Loucy (cell line): Measurements from ENCODE around the gene FAM24B.

Experiments used
- H2AFZ ChIP-seq: fragments of 200-600 bp; sonication (generic); 2 replicates; pipeline ENCODE4 v1.6.0; 2016; ENCODE audit warnings: antibody characterized with exemption, mild to moderate bottlenecking, low read length, moderate library complexity
- H3F3A ChIP-seq: fragments of 200-600 bp; 2 replicates; pipeline ENCODE4 v1.6.0; 2016; ENCODE audit warnings: antibody characterized with exemption, low read depth, mild to moderate bottlenecking
- H3K27me3 ChIP-seq: fragments of 200-600 bp; sonication (generic); 2 replicates; pipeline ENCODE4 v1.6.1; 2014; ENCODE audit warnings: low read length, mild to moderate bottlenecking; ENCODE audit not compliant: insufficient read depth, poor library complexity, severe bottlenecking
- H3K36me3 ChIP-seq: fragments of 200-600 bp; sonication (generic); 2 replicates; pipeline ENCODE4 v1.6.1; 2016; ENCODE audit warnings: low read length; ENCODE audit not compliant: insufficient read depth
- H3K4me1 ChIP-seq: fragments of 200-600 bp; sonication (generic); 2 replicates; pipeline ENCODE4 v1.5.1; 2014; ENCODE audit warnings: low read length, mild to moderate bottlenecking; ENCODE audit not compliant: insufficient read depth, poor library complexity, severe bottlenecking
- H3K4me2 ChIP-seq: fragments of 200-600 bp; sonication (generic); 2 replicates; pipeline ENCODE4 v1.6.0; 2014; ENCODE audit warnings: antibody characterized with exemption, low read length, low read depth, mild to moderate bottlenecking; ENCODE audit not compliant: poor library complexity, severe bottlenecking
- H3K4me3 ChIP-seq: fragments of 200-600 bp; sonication (generic); 2 replicates; pipeline ENCODE4 v1.5.1; 2014; ENCODE audit warnings: low read length, mild to moderate bottlenecking, mixed read lengths; ENCODE audit not compliant: poor library complexity, severe bottlenecking
- H3K79me2 ChIP-seq: fragments of 200-600 bp; sonication (generic); 2 replicates; pipeline ENCODE4 v1.6.1; 2014; ENCODE audit warnings: low read length; ENCODE audit not compliant: insufficient read depth
- H3K9ac ChIP-seq: fragments of 200-600 bp; sonication (generic); 2 replicates; pipeline ENCODE4 v1.6.0; 2014; ENCODE audit warnings: mild to moderate bottlenecking, low read depth, low read length, moderate library complexity; ENCODE audit not compliant: poor library complexity, severe bottlenecking
- H3K9me2 ChIP-seq: fragments of 200-600 bp; sonication (generic); replicated peaks from 2 replicates; pipeline ENCODE4 v1.6.1; 2016; ENCODE audit warnings: low read depth, low read length, mixed read lengths
- H3K9me3 ChIP-seq: fragments of 200-600 bp; sonication (generic); 2 replicates; pipeline ENCODE4 v1.6.1; 2014; ENCODE audit warnings: mild to moderate bottlenecking, antibody characterized with exemption, low read length, low read depth; ENCODE audit not compliant: insufficient read depth
- H4K20me1 ChIP-seq: fragments of 200-600 bp; sonication (generic); 2 replicates; pipeline ENCODE4 v1.6.0; 2014; ENCODE audit warnings: antibody characterized with exemption, low read length, mild to moderate bottlenecking; ENCODE audit not compliant: insufficient read depth, poor library complexity, severe bottlenecking
- CTCF ChIP-seq: fragments of 200-600 bp; sonication (generic); conservative IDR thresholded peaks from 2 replicates; pipeline ENCODE4 v1.5.1; 2014; ENCODE audit warnings: mild to moderate bottlenecking, antibody characterized with exemption, low read length
- EZH2phosphoT487 ChIP-seq: fragments of 200-600 bp; IDR thresholded peaks from 2 replicates; pipeline ENCODE4 v1.6.1; 2018; ENCODE audit warnings: antibody characterized with exemption, mild to moderate bottlenecking, moderate library complexity, borderline replicate concordance

The FAM24B gene

DNA sequence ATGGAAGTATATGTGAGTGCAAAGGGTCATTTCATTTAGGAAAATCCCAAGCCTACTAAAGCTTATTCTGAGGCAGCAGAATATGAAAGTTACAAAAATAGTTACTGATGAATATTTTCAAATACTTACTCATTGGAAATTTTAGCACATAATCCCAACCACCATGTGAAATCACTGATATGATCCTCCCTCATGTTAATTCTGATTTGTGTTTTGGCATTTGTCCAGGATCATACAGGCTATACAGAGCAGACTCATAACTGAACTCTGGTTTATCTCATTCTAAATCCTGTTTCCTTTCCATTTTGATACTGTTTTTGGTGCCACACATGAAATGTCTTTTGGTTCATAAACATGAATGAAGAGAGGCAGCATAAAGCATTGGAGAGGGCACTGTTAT, 3.4 kb upstream of the FAM24B start:
- Histone ChIP-seq H3K27me3 (no peaks in the 10 kb centered on the region), H4K20me1 (peaks cover 11% of the 10 kb centered on the region)

DNA sequence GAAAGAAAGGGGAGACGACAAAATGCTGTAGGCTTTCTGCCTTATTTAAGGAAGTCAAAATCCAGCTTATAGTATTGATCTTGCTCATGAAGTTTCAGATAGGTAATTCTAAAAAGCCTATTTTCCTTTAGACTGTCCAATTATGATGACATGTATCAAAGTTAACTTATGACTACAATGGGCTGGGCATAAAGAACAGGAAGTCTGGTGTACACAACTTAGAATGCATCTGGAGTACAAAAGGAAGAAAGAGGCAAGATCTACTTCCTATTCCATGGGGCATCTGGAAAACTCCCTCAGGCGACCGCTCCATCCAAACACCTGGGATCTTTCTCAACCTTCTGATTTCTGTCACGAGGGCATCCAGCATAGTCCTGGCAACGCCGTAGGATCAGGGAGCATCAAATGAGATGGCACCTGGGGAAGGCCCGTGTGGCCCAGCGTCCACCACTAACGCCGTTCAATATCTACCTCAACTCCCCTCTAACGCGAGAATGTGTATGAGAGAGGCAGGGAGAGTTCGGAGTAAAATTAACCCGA, 512 bp downstream of the FAM24B start:
- Histone ChIP-seq H3K4me3 (peak overlapping the region; percentile 99), H3K27me3 (no peaks in the 10 kb centered on the region), H3K9me2 (no peaks in the 10 kb centered on the region), H3F3A (no peaks in the 10 kb centered on the region; the same call in 1 of the 2 replicates), H3K9ac (peak overlapping the region; percentile 93), H3K4me2 (peak overlapping the region; percentile 93), H3K9me3 (no peaks in the 10 kb centered on the region), H3K79me2 (peaks cover 66% of the 10 kb centered on the region), H3K36me3 (no peaks in the 10 kb centered on the region), H4K20me1 (peaks cover 32% of the 10 kb centered on the region), H3K4me1 (peaks cover 42% of the 10 kb centered on the region), H2AFZ (peak overlapping the region; percentile 88)
- TF ChIP-seq EZH2phosphoT487 (no peak), CTCF (no peak)

More for the DNA sequence above, 3.4 kb upstream of the FAM24B start:
- Histone ChIP-seq H3F3A (no peaks in the 10 kb centered on the region), H3K9me3 (no peaks in the 10 kb centered on the region), H2AFZ (no peak overlapping the region), H3K36me3 (no peaks in the 10 kb centered on the region), H3K4me2 (peak overlapping the region; percentile 14), H3K4me3 (no peak overlapping the region), H3K9ac (no peak overlapping the region), H3K9me2 (no peaks in the 10 kb centered on the region), H3K4me1 (peaks cover 21% of the 10 kb centered on the region), H3K79me2 (peaks cover 27% of the 10 kb centered on the region)
- no peak for TF ChIP-seq CTCF
- TF ChIP-seq EZH2phosphoT487: no peak

DNA sequence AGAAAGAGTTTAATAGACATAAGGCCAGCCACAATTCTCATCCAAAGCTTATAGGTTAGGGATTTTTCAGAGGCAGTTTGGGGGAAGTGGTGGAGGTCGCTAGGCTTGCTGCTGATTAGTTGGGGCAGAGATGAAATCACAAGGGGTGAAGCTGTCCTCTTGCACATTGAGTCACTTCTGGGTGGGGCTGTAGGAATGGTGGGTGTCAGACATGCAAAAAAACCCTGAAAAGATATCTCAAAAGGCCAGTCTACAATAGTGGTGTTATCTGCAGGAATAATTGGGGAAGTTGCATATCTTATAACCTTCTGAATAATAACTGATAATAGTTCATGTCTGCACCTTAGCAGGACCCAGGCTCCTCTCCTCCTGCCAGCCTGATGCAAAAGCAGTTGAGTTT, 2.1 kb downstream of the FAM24B start:
- H4K20me1 ChIP-seq: peaks cover 43% of the 10 kb centered on the region
- H3K4me1 ChIP-seq: peaks cover 42% of the 10 kb centered on the region
- no peaks in the 10 kb centered on the region for H3K9me3 ChIP-seq
- TF ChIP-seq EZH2phosphoT487 (no peak), CTCF (no peak)
- no peaks in the 10 kb centered on the region for H3K9me2 ChIP-seq
- H3K79me2 ChIP-seq: peaks cover 77% of the 10 kb centered on the region
- H3F3A ChIP-seq: no peaks in the 10 kb centered on the region; the same call in 1 of the 2 replicates
- no peaks in the 10 kb centered on the region for H3K27me3 ChIP-seq
- H3K36me3 ChIP-seq: no peaks in the 10 kb centered on the region
- H3K4me2 ChIP-seq: peak overlapping the region; percentile 93
- H2AFZ ChIP-seq: no peak overlapping the region
- H3K4me3 ChIP-seq: peak overlapping the region; percentile 99
- peak overlapping the region; percentile 93 for H3K9ac ChIP-seq
